Stimulated activated CD4-positive, alpha-beta T cell treated with anti-CD3 and anti-CD28 coated beads, TNF-alpha, amount 100 ng/mL, for 48 hours (primary cell): ENCODE measurements around the gene LRCH4.

Experiments
- DNase-seq, 3 donors: peaks; one replicate each; pipeline ENCODE4 v3.0.0-alpha.2; 2020; ENCODE audit warnings: low read depth in 3 of 3

The LRCH4 gene

DNA sequence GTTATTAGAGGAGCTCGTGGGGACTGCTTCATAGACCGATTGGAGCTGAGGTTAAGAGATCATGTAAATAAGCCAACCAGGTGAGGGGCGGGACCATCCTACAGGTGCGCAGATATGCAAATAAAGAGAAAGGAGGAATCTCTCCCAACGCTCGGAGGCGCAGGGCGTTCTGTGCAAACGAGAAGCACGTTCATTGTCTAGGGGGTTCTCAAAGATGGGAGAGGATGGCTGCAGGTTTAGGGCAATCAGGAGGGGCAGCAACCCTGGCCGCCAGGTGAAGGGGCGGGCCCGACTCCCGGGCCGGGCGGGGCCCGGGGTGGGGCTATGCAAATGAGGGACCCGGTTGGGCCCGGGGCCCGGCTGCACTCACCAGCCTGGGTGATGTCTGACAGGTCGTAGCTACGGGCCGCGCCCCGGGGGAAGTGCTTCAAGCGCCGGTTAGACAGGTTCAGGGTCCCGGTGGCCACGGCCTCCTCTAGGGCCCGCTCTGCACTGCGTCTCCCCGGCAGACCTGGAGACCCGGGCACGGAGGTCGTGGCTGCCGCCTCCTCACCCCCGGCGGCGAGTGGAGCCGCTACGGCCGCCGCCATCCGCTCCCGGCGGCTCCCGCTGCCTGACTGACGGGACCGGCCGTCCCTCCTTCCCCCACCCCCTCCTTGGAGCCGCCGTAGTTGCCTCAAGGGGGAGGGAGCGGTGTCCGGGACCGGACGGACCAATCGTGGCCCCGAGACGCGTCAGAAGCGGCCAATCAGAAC is at the start of gene LRCH4:
LRCH4 (minus strand) TSS at position 619 of the 755 bp plus-strand sequence; CDS start at position 590, 29 bp downstream.
- DNase-seq = peak in 2 of 3 donors; percentile 26 to 59

DNA sequence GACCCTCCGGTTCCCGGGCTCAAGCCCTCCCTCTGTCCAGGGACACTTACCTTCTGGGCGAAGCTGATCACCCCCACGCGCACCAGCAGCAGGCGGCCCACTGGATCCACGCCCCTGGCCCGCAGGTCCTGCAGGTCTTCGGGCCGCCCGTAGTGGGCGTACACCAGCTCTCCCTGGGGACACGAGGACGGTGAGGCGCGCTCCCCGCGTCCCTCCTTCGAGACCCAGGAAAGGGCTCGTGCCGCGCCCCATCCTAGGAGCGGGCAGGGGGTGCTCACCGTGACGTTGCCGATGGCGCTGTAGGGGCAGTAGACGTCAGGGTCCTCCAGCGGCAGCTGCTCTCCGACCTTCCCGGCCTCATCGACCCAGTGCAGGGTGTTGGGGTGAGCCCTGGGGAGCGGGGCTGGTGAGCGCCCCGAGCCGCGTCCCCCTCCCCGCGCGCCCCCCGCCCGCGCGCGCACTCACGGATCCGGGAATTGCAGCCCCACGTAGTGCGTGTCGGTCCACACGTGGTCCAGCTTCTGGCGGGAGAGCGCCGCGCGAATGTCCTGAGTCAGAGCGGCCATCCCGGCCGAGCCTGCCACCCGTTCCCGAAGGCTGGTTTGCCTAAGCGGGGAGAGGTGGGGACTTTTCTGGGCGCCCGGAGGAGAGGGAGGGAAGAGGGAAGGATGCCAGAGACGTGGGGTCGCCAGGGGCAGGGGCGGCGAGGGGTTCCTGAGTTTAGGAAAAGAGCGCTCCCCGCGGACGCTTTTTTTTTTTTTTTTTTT is 47.2 kb upstream of the LRCH4 start:
- DNase-seq = peak; percentile 43 to 51 (median 44)

GRCh38 chr7:100630066-100630465 is 44.1 kb upstream of the LRCH4 start:
- DNase-seq = no peak

- DNase-seq = no peak
Measured at GRCh38 chr7:100629117-100629716, 43.3 kb upstream of the LRCH4 start.

GRCh38 chr7:100627238-100627549 is 41.3 kb upstream of the LRCH4 start:
- no peak for DNase-seq

DNA sequence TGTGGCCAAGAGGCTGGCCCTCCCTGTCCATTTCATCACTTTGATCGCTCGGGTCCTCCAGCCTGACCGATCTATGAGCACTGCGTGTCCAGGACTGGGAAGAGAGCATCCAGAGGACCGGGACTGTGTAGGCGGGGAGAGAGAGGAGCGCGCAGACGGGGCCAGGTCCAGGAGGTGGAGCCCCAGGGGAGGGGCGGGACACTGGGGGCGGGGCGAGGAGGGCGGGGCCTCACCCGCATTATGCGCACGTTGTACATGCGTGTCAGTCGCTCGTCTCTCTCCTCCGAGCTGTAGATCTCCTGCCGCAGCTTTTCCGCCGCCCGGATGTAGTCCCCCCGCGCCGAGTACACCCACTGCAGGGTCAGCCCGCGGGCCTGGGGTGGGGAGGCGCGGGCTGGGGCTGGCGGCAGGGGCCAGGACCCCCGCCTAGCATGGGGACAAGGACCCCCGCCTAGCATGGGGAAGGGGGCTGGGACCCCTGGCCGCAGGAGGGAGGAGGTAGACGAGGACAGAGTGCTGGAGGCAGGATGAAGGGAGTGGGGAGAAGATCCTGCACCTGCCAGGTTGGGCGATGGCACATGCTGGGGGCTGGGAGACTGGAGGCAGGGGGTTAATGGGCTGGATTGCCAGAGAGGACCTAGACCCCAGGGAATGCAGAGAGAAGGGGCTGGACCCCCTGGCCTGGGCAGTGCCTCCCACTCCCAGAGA is 40.8 kb upstream of the LRCH4 start:
- peak; percentile 78 to 85 (median 83) for DNase-seq

GRCh38 chr7:100626055-100626454 is 40.1 kb upstream of the LRCH4 start:
- DNase-seq = no peak

- no peak for DNase-seq
Measured at GRCh38 chr7:100623951-100624824, 38.3 kb upstream of the LRCH4 start.

DNA sequence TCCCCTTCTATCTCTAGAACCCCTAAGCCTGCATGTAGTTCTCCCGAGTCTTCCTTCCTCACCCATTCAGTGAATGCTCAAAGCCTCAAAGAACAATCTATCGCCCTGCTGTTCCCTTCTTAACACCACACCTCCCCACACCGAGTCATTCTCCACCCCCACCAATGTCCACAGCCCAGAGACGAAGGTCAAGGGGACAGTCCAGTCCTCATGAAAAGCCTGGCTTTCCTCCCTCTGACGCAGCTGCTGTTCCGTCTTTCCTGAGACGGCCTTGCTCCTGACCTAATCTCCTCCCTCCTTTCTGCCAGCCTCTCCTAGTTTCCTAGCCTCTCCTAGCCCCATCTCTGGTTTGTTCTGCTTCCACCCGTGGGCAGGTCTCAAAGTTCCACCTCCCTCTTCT is 35.6 kb upstream of the LRCH4 start:
- DNase-seq = no peak

GRCh38 chr7:100620804-100621203 is 34.9 kb upstream of the LRCH4 start:
- DNase-seq = no peak

DNA sequence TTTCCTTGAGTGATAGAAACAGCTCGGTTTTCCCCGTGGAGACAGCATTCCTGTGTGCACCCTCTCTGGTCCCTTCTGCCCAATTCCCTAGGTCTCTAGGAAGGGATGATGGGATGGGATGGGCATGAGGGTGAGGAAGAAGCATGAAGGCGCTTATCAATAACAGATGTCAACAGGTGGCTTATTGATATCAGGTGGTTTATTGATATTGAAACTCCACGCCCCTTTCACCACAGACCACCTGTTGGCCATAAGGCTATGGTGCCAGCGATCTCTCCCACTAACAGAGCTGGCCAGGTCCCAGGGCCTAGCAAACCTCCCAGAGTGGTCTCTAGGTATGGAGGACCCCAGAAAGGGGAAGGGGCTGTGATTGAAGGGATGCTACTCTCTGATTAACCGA is 34.3 kb upstream of the LRCH4 start:
- DNase-seq = no peak

DNA sequence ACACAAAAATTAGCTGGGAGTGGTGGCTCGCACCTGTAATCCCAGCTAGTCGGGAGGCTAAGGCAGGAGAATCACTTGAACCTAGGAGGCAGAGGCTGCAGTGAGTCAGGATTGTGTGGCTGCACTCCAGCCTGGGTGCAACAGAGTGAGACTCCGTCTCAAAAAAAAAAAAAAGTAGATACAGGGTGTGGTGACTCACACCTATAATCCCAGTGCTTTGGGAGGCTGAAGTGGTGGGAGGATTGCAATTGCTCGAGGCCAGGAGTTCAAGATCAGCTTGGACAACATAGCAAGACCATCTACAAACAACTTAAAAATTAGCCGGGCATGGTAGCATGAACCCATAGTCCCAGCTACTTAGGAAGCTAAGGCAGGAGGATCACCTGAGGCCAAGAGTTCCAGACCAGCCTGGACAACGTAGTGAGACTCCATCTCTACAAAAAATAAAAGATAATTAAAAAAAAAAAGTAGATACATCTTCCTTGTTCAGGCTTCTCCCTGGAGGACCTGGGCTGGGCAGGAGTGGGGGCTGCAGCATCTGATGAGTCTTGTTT is 28.5 kb upstream of the LRCH4 start:
- no peak for DNase-seq

DNA sequence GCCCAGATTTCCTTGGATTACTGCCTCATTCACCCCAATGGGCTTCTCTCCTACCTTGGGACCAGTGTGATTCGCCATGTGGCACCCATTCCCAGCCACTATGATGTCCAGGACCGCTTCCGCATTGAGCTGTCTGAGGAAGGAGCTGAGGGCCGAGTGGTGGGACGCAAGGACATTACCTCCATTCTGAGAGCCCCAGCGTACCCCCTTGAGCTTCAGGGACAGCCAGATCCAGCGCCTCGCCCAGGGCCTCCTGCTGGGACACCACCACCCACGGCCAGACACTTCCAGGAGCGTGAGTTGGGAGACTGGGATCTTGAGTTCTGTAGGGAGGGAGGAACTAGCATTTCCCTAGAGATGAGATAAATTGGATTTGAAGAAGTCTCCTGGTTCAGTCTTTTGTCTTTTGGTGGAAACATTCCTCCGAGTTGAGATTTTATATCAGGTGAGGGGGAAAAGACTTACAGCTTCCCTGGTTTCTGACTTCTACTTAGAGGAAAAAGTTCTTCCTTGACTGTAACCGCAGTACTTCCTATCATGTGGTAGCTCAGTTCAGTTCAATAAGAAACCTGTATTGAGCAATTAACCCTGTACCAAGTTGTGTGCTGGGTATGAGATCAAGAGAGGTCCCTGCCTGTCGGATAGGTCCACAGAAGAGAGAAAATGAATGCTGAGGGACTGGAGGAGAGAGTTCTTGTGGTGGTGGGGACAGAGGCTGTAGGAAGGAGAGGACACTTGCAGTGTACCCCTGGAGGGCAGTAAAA is 27.7 kb upstream of the LRCH4 start:
- no peak for DNase-seq

- no peak for DNase-seq
Measured at GRCh38 chr7:100612730-100613390, 26.9 kb upstream of the LRCH4 start.

- peak; percentile 95 to 99 (median 96) for DNase-seq
Measured at GRCh38 chr7:100611983-100612729, 26.2 kb upstream of the LRCH4 start, which contains the start of gene MOSPD3. MOSPD3 (plus strand) TSS chr7:100612540; CDS start chr7:100612792, 252 bp downstream.

GRCh38 chr7:100609958-100610357 is 24.0 kb upstream of the LRCH4 start:
- DNase-seq = no peak

- DNase-seq = no peak
Measured at GRCh38 chr7:100607111-100607510, 21.2 kb upstream of the LRCH4 start.

DNA sequence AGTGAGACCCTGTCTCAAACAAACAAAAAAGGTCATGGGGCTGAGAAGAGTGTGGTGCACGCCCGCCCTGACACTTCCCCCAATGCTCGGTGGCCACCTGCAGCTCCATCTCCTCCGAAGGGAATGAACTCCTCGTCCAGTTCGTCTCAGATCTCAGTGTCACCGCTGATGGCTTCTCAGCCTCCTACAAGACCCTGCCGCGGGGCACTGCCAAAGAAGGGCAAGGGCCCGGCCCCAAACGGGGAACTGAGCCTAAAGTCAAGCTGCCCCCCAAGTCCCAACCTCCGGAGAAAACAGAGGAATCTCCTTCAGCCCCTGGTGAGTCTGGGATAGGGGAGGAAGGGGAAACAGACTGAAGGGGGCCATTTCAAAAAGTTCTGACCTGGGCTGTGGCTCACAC is 20.4 kb upstream of the LRCH4 start:
- no peak for DNase-seq
